ENCODE data around the gene KLHDC1.

DNA sequence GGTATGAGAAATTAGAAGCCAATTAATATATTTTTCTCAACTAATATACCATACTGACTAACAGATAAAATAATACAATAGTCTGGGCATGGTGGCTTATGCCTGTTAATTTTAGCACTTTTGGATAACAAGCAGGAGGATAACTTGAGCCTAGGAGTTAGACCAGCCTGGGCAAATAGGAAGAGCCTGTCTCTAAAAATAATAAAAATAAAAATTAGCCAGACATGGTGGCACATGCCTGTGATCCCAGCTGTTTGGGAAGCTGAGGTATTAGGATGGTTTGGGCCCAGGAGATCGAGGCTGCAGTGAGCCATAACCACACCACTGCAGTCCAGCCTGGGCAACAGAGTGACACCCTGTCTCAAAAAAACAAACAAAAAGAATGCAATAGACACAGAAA lies 99.7 kb downstream of the KLHDC1 start:
- TF ChIP-seq CTCF (IDR thresholded peaks at IDR 0.05) (no peak), POLR2A (IDR thresholded peaks at IDR 0.05) (no peak)
